T-helper 2 cell (primary cell): ENCODE measurements around the gene FA2H.
"Not testable (repeated sequence)": the region's sequence is repeated elsewhere in the genome, so short reads cannot be mapped to it uniquely, and the experiment has no call there.

Source experiments
- DNase-seq, 5 experiments: peaks; one replicate each; pipeline versions ENCODE4 v3.0.0 to v3.0.0-alpha.2; 2012 to 2022

FA2H gene

GRCh38 chr16:74743045-74743667 lies 31.5 kb downstream of the FA2H start:
- DNase-seq: no peak

- no peak for DNase-seq
Observed at GRCh38 chr16:74742051-74742481, 32.6 kb downstream of the FA2H start.

GRCh38 chr16:74740795-74741304 lies 33.8 kb downstream of the FA2H start:
- no peak for DNase-seq

GRCh38 chr16:74739275-74739674 lies 35.3 kb downstream of the FA2H start:
- no peak for DNase-seq

- no peak for DNase-seq
Observed at GRCh38 chr16:74738816-74739215, 35.8 kb downstream of the FA2H start.

GRCh38 chr16:74738113-74738541 lies 36.5 kb downstream of the FA2H start:
- no peak for DNase-seq

- no peak for DNase-seq
Observed at GRCh38 chr16:74737521-74737920, 37.1 kb downstream of the FA2H start.

- no peak for DNase-seq
Observed at GRCh38 chr16:74736531-74737157, 38.0 kb downstream of the FA2H start.

- DNase-seq: no peak
Observed at GRCh38 chr16:74735554-74735953, 39.1 kb downstream of the FA2H start.

GRCh38 chr16:74735162-74735452 lies 39.5 kb downstream of the FA2H start:
- no peak for DNase-seq

- DNase-seq: no peak
Observed at GRCh38 chr16:74734361-74735161, 40.1 kb downstream of the FA2H start.

- no peak for DNase-seq
Observed at GRCh38 chr16:74732707-74733350, 41.8 kb downstream of the FA2H start.

- DNase-seq: no peak
Observed at GRCh38 chr16:74731853-74732477, 42.7 kb downstream of the FA2H start.

GRCh38 chr16:74729783-74730683 lies 44.6 kb downstream of the FA2H start:
- no peak for DNase-seq

GRCh38 chr16:74727903-74728302 lies 46.7 kb downstream of the FA2H start:
- DNase-seq: no peak

- peak in 1 of 5 experiments; percentile 15 for DNase-seq
Observed at GRCh38 chr16:74726716-74727115, 47.9 kb downstream of the FA2H start.

- DNase-seq: no peak
Observed at GRCh38 chr16:74725651-74726455, 48.8 kb downstream of the FA2H start.

- no peak for DNase-seq
Observed at GRCh38 chr16:74724820-74725549, 49.6 kb downstream of the FA2H start.

GRCh38 chr16:74723256-74723655 lies 51.4 kb downstream of the FA2H start:
- DNase-seq: no peak

- DNase-seq: not testable (repeated sequence)
Observed at GRCh38 chr16:74722156-74722555, 52.5 kb downstream of the FA2H start.
